B cell (primary cell): ENCODE data around the gene PGAM2. TPM values are rescaled to one million over a fixed set of nuclear protein-coding genes. Genes with fewer than 3 reads are reported as not detected.

Source experiments
- ATAC-seq: fragments of 200-7000 bp; cut with Tn5 transposase; one replicate; pipeline ENCODE4 v1.10.0; 2021; ENCODE audit warnings: low read depth, mild to moderate bottlenecking, moderate number of reproducible peaks, moderate library complexity
- CTCF ChIA-PET: fragments of 350-600 bp; sonication (Branson Sonifier 250); formaldehyde crosslinking; loops from one replicate; lab custom pipeline; 2021; ENCODE audit warnings: antibody characterized with exemption, inconsistent platforms; lab: Charles Lee
- POLR2A ChIA-PET: fragments of 350-600 bp; sonication (Branson Sonifier 250); formaldehyde crosslinking; loops from one replicate; lab custom pipeline; 2021; ENCODE audit warnings: antibody characterized with exemption; lab: Charles Lee
- DNase-seq: peaks from one replicate; pipeline ENCODE4 v3.0.0; 2013
- H2AFZ ChIP-seq: 2 replicates; pipeline ENCODE4 v1.6.1; 2012; ENCODE audit warnings: mild to moderate bottlenecking, low read depth, low read length; ENCODE audit not compliant: insufficient read depth, poor library complexity, severe bottlenecking
- H3K27ac ChIP-seq, 2 donors: 1 replicate in 1 of 2; 2 replicates in 1 of 2; pipeline ENCODE4 v1.5.1; 2012 to 2013; ENCODE audit warnings: low read length in 2 of 2, mild to moderate bottlenecking in 2 of 2, moderate library complexity in 1 of 2
- H3K27me3 ChIP-seq, 4 experiments: fragments of 200-600 bp in 1 of 4; sonication (generic) in 1 of 4; replicated peaks in 1 of 4; 1 replicate in 2 of 4; 2 replicates in 2 of 4; pipeline versions ENCODE4 v1.6.1 to v1.7.0; 2013 to 2016; ENCODE audit warnings: low read length in 3 of 4, mild to moderate bottlenecking in 2 of 4, mixed read lengths in 1 of 4, moderate library complexity in 1 of 4; ENCODE audit not compliant: insufficient read depth in 4 of 4, control insufficient read depth in 3 of 4; ENCODE audit errors: control extremely low read depth in 1 of 4
- H3K36me3 ChIP-seq, 2 experiments: replicated peaks in 1 of 2; 1 replicate in 1 of 2; 2 replicates in 1 of 2; pipeline versions ENCODE4 v1.6.1 to v1.7.1; 2013; ENCODE audit warnings: low read length in 1 of 2; ENCODE audit not compliant: insufficient read depth in 2 of 2, control insufficient read depth in 1 of 2; ENCODE audit errors: control extremely low read depth in 1 of 2, extremely low read depth in 1 of 2
- H3K4me1 ChIP-seq, 2 donors: fragments of 200-600 bp in 1 of 2; sonication (generic) in 1 of 2; 1 replicate in 1 of 2; 2 replicates in 1 of 2; pipeline versions ENCODE4 v1.5.1 to v1.6.1; 2013 to 2017; ENCODE audit warnings: low read length in 2 of 2; ENCODE audit not compliant: control insufficient read depth in 2 of 2, insufficient read depth in 2 of 2
- H3K4me2 ChIP-seq: replicated peaks from 2 replicates; pipeline ENCODE3; 2012; ENCODE audit warnings: mild to moderate bottlenecking, low read depth, low read length; ENCODE audit not compliant: poor library complexity, severe bottlenecking
- H3K4me3 ChIP-seq, 5 experiments: fragments of 200-600 bp in 1 of 5; sonication (generic) in 1 of 5; 1 replicate in 3 of 5; 2 replicates in 2 of 5; pipeline versions ENCODE4 v1.5.1 to v1.7.0; 2011 to 2016; ENCODE audit warnings: low read length in 4 of 5, mild to moderate bottlenecking in 4 of 5, low read depth in 2 of 5, control low read depth in 1 of 5, moderate library complexity in 1 of 5; ENCODE audit not compliant: insufficient read depth in 1 of 5; ENCODE audit errors: control extremely low read depth in 1 of 5, extremely low read depth in 1 of 5
- H3K79me2 ChIP-seq: fragments of 200-600 bp; sonication (generic); one replicate; pipeline ENCODE4 v1.6.0; 2016; ENCODE audit warnings: low read length; ENCODE audit not compliant: control insufficient read depth, insufficient read depth
- H3K9ac ChIP-seq: fragments of 200-600 bp; sonication (generic); 2 replicates; pipeline ENCODE4 v1.6.1; 2017; ENCODE audit warnings: mild to moderate bottlenecking, low read length, moderate library complexity
- H3K9me3 ChIP-seq, 3 donors: one replicate each; pipeline versions ENCODE4 v1.6.1 to v1.7.1; 2013; ENCODE audit warnings: low read length in 2 of 3; ENCODE audit not compliant: control insufficient read depth in 2 of 3, insufficient read depth in 1 of 3; ENCODE audit errors: control extremely low read depth in 1 of 3
- H4K20me1 ChIP-seq: 2 replicates; pipeline ENCODE4 v1.6.0; 2012; ENCODE audit warnings: mild to moderate bottlenecking, low read length; ENCODE audit not compliant: insufficient read depth, control insufficient read depth, poor library complexity, severe bottlenecking
- H3K27ac Mint-ChIP-seq: one replicate; pipeline ENCODE4 v1.8.0; 2021; ENCODE audit warnings: mixed read lengths
- H3K27me3 Mint-ChIP-seq: one replicate; pipeline ENCODE4 v1.8.0; 2021; ENCODE audit warnings: mixed read lengths
- H3K4me1 Mint-ChIP-seq: one replicate; pipeline ENCODE4 v1.8.0; 2021; ENCODE audit warnings: mixed read lengths
- H3K4me3 Mint-ChIP-seq: one replicate; pipeline ENCODE4 v1.8.0; 2021; ENCODE audit warnings: mixed read lengths
- H3K9me3 Mint-ChIP-seq: one replicate; pipeline ENCODE4 v1.8.0; 2022; ENCODE audit warnings: mixed read lengths; ENCODE audit not compliant: insufficient read depth
- CTCF ChIP-seq: fragments of 200-600 bp; IDR thresholded peaks from one replicate; pipeline ENCODE4 v1.8.0; 2022; ENCODE audit warnings: antibody characterized with exemption, mild to moderate bottlenecking
- EZH2 ChIP-seq: IDR thresholded peaks from 2 replicates; pipeline ENCODE4 v1.6.1; 2012; ENCODE audit warnings: borderline replicate concordance, low read depth, mild to moderate bottlenecking, moderate library complexity, low read length; ENCODE audit not compliant: insufficient read depth, poor library complexity, severe bottlenecking
- WGBS: methylation state at CpG from one replicate; pipeline ENCODE4 v1.1.5; 2013; ENCODE audit warnings: missing lambda C conversion rate; ENCODE audit not compliant: insufficient coverage; 5-methylcytosine and 5-hydroxymethylcytosine counted together
- intact Hi-C: fragments of 100-400 bp; cut with micrococcal nuclease; formaldehyde crosslinking; loops from one replicate; pipeline ENCODE4 v1.10.0; 2022
- polyA plus RNA-seq: library from polyadenylated mRNA; depleted of rRNA; stranded (reverse); fragments of >200 nt; gene quantifications from 2 replicates; pipeline ENCODE4 v1.2.3, GENCODE V29; 2012
- total RNA-seq, 2 donors: library from RNA; stranded (reverse); fragments of 120-200 nt in 1 of 2; gene quantifications; 1 replicate in 1 of 2; 2 replicates in 1 of 2; pipeline versions ENCODE4 v1.2.3 to v1.2.4, GENCODE V29; 2013 to 2022

PGAM2 gene
- total and polyA plus RNA-seq, 2 donors (not counting 1 experiment from before 2014, with no cell fraction given) = 0.69 to 3.2 TPM

GRCh38 chr7:44086627-44087026 is 21.3 kb upstream of the PGAM2 start:
- H3K4me1 Mint-ChIP-seq = peaks cover 7% of the 10 kb centered on the region
- H3K27ac Mint-ChIP-seq = peak overlapping the region; percentile 17
- H3K27ac ChIP-seq = no peak overlapping the region
- intact Hi-C loops = no loop called here
- no peak overlapping the region for H3K9ac ChIP-seq
- ChIA-PET CTCF (interaction anchor here (0.6 to 0.8 kb wide), 2 partner anchors 12 to 15 kb away, joined by 3 to 4 read pairs; no protein-coding TSS in a partner anchor), POLR2A (no interaction called here)
- H3K79me2 ChIP-seq = peaks cover 4% of the 10 kb centered on the region
- DNase-seq (no peak), ATAC-seq (no peak)
- no peaks in the 10 kb centered on the region for H3K9me3 Mint-ChIP-seq
- H4K20me1 ChIP-seq = no peaks in the 10 kb centered on the region
- H3K4me3 ChIP-seq = no peak overlapping the region
- H3K27me3 ChIP-seq = no peaks in the 10 kb centered on the region
- no peak overlapping the region for H3K4me2 ChIP-seq
- TF ChIP-seq CTCF (no peak), EZH2 (no peak)
- WGBS = 100% methylated on average over 1 of the region's 3 CpGs
- no peaks in the 10 kb centered on the region for H3K36me3 ChIP-seq
- no peak overlapping the region for H3K4me3 Mint-ChIP-seq
- no peak overlapping the region for H2AFZ ChIP-seq
- H3K27me3 Mint-ChIP-seq = no peaks in the 10 kb centered on the region
- no peaks in the 10 kb centered on the region for H3K9me3 ChIP-seq
- peaks cover 0 to 3% of the 10 kb centered on the region in 2 donors for H3K4me1 ChIP-seq

- no peaks in the 10 kb centered on the region for H3K27me3 Mint-ChIP-seq
- ATAC-seq (no peak), DNase-seq (no peak)
- H3K4me3 Mint-ChIP-seq = no peak overlapping the region
- no peak overlapping the region for H3K4me3 ChIP-seq
- intact Hi-C loops = no loop called here
- ChIA-PET POLR2A (no interaction called here), CTCF (interaction anchor here (0.9 to 1.0 kb wide), 2 partner anchors 12 to 38 kb away, joined by 3 read pairs; partner anchors contain the start of gene POLD2)
- no peak overlapping the region for H2AFZ ChIP-seq
- H3K9me3 Mint-ChIP-seq = no peaks in the 10 kb centered on the region
- peaks cover 0 to 5% of the 10 kb centered on the region in 2 experiments for H3K36me3 ChIP-seq
- H3K4me1 ChIP-seq = peaks cover 10 to 14% of the 10 kb centered on the region in 2 donors
- H3K9me3 ChIP-seq = no peaks in the 10 kb centered on the region
- no peaks in the 10 kb centered on the region for H3K27me3 ChIP-seq
- no peak overlapping the region for H3K9ac ChIP-seq
- H4K20me1 ChIP-seq = peaks cover 6% of the 10 kb centered on the region
- no peak overlapping the region for H3K27ac ChIP-seq
- peaks cover 17% of the 10 kb centered on the region for H3K4me1 Mint-ChIP-seq
- no peak overlapping the region for H3K4me2 ChIP-seq
- H3K79me2 ChIP-seq = peaks cover 14% of the 10 kb centered on the region
- H3K27ac Mint-ChIP-seq = no peak overlapping the region
- WGBS = 97% methylated on average over 3 of the region's 3 CpGs
- TF ChIP-seq CTCF = no peak
- no peak for TF ChIP-seq EZH2
Measured at GRCh38 chr7:44085546-44085945, 20.2 kb upstream of the PGAM2 start.
